Measurements from ENCODE around the gene ACSL1.

- TF ChIP-seq POLR2AphosphoS5 (IDR thresholded peaks at IDR 0.05; ENCODE audit: borderline replicate concordance, low read depth, low read length): no peak
- TF ChIP-seq EZH2 (IDR thresholded peaks at IDR 0.05): no peak
These were observed 65.1 kb downstream of the ACSL1 start for GRCh38 chr4:184760681-184761080.
